Astrocyte of the cerebellum (primary cell): ENCODE measurements around the gene FBXO30.

ENCODE experiments used
- DNase-seq: peaks from one replicate; pipeline ENCODE4 v3.0.0-alpha.2; 2011; ENCODE audit warnings: low read depth
- H3K4me3 ChIP-seq: 2 replicates; pipeline ENCODE4 v1.5.1; 2011; ENCODE audit warnings: mild to moderate bottlenecking, low read depth, low read length, moderate library complexity
- in situ Hi-C: cut with HindIII; loops from 2 replicates; pipeline ENCODE4 v1.10.0; 2017; ENCODE audit warnings: low sequenced_read_pairs
- TF ChIP-seq, protein P1 (sequence below): IDR thresholded peaks from 2 replicates; pipeline ENCODE4 v1.5.1; 2012; ENCODE audit warnings: low read length, low read depth, moderate library complexity, mild to moderate bottlenecking; ENCODE audit errors: missing control alignments

FBXO30 gene

DNA sequence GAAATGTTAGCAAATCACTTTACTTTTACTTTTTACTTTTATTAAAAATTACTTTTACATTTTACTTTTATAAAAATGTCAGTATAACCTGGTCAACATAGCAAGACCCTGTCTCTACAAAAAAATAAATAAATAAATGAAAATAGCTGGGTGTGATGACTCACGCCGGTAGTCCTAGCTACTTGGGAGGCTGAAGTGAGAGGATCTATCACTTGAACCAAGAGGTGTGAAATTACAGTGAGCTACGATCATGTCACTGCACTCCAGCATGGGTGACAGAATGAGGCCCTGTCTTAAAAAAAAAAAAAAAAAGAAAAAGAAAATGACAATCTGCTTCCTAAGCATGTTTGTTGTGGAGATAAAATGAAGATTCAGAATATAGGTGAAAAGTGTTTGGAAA is 31.0 kb upstream of the FBXO30 start:
- no peak overlapping the region for H3K4me3 ChIP-seq
- DNase-seq: no peak
- TF ChIP-seq, protein P1, sequence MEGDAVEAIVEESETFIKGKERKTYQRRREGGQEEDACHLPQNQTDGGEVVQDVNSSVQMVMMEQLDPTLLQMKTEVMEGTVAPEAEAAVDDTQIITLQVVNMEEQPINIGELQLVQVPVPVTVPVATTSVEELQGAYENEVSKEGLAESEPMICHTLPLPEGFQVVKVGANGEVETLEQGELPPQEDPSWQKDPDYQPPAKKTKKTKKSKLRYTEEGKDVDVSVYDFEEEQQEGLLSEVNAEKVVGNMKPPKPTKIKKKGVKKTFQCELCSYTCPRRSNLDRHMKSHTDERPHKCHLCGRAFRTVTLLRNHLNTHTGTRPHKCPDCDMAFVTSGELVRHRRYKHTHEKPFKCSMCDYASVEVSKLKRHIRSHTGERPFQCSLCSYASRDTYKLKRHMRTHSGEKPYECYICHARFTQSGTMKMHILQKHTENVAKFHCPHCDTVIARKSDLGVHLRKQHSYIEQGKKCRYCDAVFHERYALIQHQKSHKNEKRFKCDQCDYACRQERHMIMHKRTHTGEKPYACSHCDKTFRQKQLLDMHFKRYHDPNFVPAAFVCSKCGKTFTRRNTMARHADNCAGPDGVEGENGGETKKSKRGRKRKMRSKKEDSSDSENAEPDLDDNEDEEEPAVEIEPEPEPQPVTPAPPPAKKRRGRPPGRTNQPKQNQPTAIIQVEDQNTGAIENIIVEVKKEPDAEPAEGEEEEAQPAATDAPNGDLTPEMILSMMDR: no peak
- in situ Hi-C loops: no loop called here

DNA sequence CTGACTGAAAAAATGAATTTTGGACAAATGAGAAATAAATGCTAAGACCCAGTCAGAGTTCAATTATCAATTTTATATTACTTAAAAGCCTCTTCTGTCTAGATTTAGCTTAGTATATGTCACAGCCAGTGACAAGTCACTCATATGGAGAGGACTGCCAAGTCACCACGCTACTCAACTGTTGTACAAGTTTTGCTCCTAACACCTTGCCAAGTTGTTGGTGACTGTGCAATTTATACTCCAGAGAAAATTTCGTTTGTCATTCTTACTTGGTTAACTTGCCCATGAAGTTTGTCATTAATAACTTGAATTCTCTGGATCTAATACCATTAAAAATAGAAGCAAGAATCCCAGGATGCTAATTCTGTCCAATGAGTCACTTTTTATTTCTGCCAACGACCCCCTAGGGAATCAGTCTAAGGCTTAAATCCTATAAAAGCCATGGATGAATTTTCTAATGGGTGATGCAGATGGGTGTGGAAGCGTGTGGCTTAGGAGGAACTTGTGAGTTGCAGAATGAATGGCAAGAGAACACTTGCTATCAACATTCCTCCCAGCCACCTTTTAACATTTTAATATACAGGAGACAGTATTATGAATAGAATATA is 30.4 kb upstream of the FBXO30 start:
- in situ Hi-C loops: no loop called here
- H3K4me3 ChIP-seq: no peak overlapping the region
- no peak for DNase-seq
- TF ChIP-seq, protein P1: no peak

DNA sequence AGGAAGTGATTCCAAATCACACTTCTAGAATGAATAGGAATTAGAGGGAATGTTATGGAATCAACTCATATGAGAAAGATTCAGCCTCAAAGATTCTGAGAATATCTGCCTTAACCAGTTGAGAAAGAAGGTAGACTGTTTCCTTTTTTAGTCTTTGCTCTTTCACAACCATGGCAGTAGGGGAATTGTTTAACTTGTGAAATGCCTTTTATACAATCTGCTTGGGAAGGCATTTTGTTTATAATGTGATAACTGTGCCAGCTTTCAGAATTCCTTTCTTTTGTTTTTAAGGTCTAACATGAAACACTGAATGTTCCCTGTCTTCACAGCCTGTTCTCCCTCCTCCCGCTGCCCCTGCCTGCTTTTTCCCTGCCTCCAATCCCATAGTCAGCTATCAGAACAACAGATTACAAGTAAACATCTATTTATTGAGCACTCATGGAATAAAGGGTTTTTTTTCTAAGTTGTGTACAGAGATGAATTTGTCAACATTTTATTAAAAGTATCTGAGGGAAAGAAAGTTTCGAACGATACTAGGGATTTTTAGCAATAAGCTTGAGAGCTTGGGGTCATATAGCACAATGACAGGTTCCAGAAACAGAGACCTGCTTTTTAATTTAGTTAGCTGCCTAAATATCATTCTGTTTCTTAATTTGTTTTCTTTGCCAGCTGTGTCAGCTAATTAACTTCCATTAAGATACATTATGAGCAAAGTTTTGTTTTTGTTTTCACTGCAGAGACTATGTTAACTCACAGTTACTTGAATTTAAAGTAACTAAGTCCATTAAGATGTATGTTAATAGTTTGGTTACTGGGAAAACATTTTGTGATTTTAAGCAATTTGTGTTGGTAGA is 28.3 kb upstream of the FBXO30 start:
- in situ Hi-C loops: no loop called here
- H3K4me3 ChIP-seq: no peak overlapping the region
- DNase-seq: peak; percentile 5

DNA sequence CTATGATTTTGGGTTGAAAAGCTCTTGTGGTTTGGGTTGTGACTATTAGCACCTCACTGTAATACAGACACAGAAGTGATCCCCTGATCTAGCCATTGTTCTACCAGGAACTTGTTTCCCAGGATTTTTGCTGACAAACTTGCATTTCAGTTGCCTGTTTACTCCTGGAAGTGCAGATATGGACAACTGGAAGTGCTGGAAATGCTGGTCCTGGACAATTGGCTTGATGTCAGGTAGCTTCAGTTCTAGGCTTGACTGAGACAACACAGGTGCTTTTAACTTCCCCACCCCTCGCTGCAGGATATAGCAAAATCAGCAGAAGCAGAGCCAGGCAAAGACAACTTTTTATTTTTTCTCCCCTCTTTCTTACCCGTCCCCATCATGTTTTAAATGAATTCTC is 27.1 kb upstream of the FBXO30 start:
- TF ChIP-seq, protein P1: no peak
- in situ Hi-C loops: no loop called here
- no peak overlapping the region for H3K4me3 ChIP-seq
- DNase-seq: no peak

More for the DNA sequence above, 28.3 kb upstream of the FBXO30 start:
- TF ChIP-seq, protein P1: no peak

DNA sequence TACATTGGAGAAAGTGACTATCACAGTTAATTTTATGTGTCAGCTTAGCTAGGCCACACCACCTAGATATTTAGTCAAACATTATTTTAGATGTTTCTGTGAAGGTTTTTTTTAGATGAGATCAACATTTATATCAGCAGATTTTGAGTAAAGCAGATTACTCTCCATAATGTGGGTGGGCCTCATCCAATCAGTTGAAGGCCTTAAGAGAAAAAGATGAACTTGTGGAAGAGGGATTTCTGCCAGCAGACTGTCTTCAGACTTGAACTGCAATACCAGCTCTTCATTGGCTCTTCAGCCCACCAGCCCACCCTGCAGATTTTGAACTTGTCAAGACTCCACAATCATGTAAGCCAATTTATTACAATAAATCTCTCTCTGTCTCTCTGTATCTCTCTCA is 25.1 kb upstream of the FBXO30 start:
- TF ChIP-seq, protein P1: no peak
- H3K4me3 ChIP-seq: no peak overlapping the region
- in situ Hi-C loops: no loop called here
- no peak for DNase-seq

DNA sequence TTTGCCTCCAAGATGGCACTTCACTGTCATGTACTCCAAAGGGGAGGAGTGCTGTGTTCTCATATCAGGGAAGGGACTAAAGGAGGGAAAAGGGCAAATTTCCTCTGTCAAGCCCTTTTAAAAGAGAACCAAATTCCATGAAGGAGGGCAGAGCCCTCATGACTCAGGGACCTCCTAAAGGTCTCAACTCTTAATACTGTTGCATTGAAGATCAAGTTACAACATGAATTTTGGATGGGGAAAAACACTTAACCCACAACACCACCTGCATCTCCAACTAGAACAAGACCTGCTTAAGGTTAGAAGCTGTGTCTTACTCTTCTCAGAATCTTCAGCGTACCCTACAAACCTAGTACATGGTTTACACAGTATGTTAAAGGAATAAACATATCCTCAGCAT is 23.7 kb upstream of the FBXO30 start:
- H3K4me3 ChIP-seq: no peak overlapping the region
- no peak for DNase-seq
- in situ Hi-C loops: no loop called here
- TF ChIP-seq, protein P1: no peak
